T-helper 17 cell (primary cell): Measurements from ENCODE around the gene LEMD2. TPM values are rescaled to one million over a fixed set of nuclear protein-coding genes. Genes with fewer than 3 reads are reported as not detected.

Experiments used
- ATAC-seq: fragments of 150-1000 bp; cut with Tn5 transposase; 2 replicates; pipeline ENCODE4 v1.10.0; 2021; ENCODE audit warnings: mild to moderate bottlenecking, moderate library complexity
- DNase-seq, 3 donors: peaks; one replicate each; pipeline versions ENCODE4 v3.0.0 to v3.0.0-alpha.2; 2020 to 2021
- H3K9me3 ChIP-seq: one replicate; pipeline ENCODE4 v1.7.0; 2013; ENCODE audit warnings: low read length, mild to moderate bottlenecking; ENCODE audit not compliant: control insufficient read depth, poor library complexity, severe bottlenecking
- H3K27ac Mint-ChIP-seq: one replicate; pipeline ENCODE4 v1.8.0; 2022; ENCODE audit warnings: mild to moderate bottlenecking, moderate library complexity, mixed read lengths
- H3K27me3 Mint-ChIP-seq: one replicate; pipeline ENCODE4 v1.8.0; 2022; ENCODE audit warnings: mixed read lengths
- H3K36me3 Mint-ChIP-seq: one replicate; pipeline ENCODE4 v1.8.0; 2022; ENCODE audit warnings: low read depth, mixed read lengths
- H3K4me1 Mint-ChIP-seq: one replicate; pipeline ENCODE4 v1.8.0; 2022; ENCODE audit warnings: mild to moderate bottlenecking, mixed read lengths
- H3K4me3 Mint-ChIP-seq: one replicate; pipeline ENCODE4 v1.8.0; 2022; ENCODE audit warnings: mild to moderate bottlenecking, moderate library complexity, mixed read lengths
- total RNA-seq, 4 donors: library from RNA in 2 of 4; stranded (reverse) in 2 of 4; gene quantifications; one replicate each; pipeline ENCODE4 v1.2.3 and lab custom pipeline; 2022 to 2026

The LEMD2 gene
- total RNA-seq, 2 donors from 2014 or later, result 101 to 120 TPM

DNA sequence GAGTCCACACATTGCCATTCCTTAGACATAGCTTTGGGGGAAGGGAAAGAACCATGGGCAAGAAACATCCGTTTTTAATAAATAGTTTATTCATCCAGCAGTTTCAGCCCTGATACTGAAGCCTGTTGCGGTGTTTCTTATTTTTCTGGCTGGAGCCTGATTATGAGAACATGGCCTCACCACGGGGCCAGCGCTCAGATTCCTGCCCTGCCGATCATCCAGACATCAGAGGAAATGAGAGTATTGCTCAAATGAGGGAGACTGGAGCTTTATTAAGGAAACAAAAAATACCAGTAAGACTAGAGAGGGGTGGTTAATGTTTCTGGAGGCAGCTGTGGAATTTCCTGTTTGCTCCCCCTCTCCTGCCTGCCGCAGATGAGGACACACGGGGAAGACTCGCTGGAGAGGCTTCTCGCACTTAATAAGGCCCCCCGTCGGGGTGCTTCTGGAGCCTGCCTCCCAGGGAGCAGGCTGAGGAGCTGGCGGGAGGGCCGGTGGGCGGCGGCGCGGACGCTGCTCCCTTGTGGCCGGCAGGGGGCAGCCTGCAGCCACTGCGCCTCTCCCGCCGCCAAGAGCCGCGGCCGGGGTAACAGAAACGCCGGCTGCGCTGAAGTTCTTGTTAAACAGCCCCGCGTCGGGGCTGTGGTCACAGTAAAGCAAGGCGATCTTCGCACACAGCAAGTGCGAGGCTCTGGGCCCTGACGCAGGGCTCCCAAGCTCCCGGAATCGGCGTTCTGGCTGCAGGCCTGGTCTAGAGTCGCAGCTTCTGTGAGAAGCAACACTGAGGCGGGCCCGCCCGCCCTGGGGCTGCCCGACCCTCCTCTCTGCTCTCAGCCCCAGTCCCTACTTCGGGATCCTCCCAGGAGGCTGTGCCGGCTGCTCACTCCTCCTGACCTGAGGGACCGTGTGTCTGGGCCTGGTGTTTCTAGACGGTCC is 17.5 kb downstream of the LEMD2 start:
- peaks cover 9% of the 10 kb centered on the region for H3K27me3 Mint-ChIP-seq
- no peaks in the 10 kb centered on the region for H3K9me3 ChIP-seq
- peak overlapping the region; percentile 24 for H3K27ac Mint-ChIP-seq
- peaks cover 2% of the 10 kb centered on the region for H3K36me3 Mint-ChIP-seq
- ATAC-seq (peak; percentile 77), DNase-seq (peak; percentile 52 to 61 (median 57))
- H3K4me1 Mint-ChIP-seq, result peaks cover 10% of the 10 kb centered on the region
- H3K4me3 Mint-ChIP-seq, result no peak overlapping the region

DNA sequence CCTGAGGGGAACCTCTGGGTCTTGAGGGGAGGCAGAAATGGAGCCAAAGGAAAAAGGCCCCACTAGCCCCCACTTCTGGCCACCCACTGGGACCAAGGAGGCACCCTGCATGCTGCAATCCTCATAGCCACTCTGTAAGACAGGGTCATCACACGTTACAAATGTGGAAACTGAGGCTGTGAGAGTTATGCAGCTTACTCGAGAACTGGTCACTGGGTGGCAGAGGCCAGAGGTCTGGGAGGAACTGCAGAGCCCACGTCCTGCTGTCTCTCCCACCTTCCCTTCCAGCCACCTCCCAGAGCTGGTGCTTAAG is 18.1 kb downstream of the LEMD2 start:
- Mint-ChIP-seq H3K27me3 (peaks cover 14% of the 10 kb centered on the region), H3K36me3 (peaks cover 2% of the 10 kb centered on the region), H3K4me1 (peaks cover 10% of the 10 kb centered on the region), H3K27ac (peak overlapping the region; percentile 24), H3K4me3 (no peak overlapping the region)
- DNase-seq (no peak), ATAC-seq (no peak)
- no peaks in the 10 kb centered on the region for H3K9me3 ChIP-seq

DNA sequence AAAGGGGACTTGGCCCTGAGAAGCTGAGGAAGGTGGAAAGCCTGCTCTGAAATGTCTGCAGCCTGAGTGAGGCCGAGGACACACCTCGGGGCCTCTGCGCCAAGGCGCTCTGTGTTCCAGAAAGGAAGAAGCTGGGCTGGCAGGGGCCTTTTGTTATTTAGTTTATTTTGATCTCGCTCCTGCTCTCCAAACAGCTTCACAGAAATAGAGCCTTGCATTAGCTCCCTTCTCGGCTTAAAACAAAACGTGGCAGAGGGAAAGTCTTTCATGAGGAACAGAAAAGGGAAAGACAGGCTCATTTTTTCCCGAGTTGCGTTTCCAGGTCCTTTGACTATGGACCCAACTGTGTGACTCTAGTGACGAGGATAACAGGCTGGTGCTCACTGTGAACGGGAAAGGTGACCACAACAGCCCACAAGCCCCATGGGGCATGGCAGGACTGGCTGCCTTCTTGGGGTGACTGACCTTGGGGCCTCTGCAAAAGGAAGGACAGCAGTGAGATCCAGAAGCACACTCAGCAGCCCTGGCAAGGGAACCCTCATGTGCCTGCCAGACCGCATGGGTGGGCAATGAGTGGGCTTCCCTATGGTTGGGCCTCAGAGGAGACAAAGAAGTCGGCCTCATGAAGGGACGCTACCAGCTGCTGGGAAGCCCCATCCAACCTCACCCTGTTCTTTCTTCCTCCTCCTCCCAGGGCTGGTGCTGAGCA is 18.7 kb downstream of the LEMD2 start:
- Mint-ChIP-seq H3K36me3 (peaks cover 2% of the 10 kb centered on the region), H3K4me3 (no peak overlapping the region), H3K4me1 (peaks cover 10% of the 10 kb centered on the region), H3K27me3 (peaks cover 18% of the 10 kb centered on the region), H3K27ac (no peak overlapping the region)
- ATAC-seq, result no peak
- H3K9me3 ChIP-seq, result no peaks in the 10 kb centered on the region
- DNase-seq, result no peak

DNA sequence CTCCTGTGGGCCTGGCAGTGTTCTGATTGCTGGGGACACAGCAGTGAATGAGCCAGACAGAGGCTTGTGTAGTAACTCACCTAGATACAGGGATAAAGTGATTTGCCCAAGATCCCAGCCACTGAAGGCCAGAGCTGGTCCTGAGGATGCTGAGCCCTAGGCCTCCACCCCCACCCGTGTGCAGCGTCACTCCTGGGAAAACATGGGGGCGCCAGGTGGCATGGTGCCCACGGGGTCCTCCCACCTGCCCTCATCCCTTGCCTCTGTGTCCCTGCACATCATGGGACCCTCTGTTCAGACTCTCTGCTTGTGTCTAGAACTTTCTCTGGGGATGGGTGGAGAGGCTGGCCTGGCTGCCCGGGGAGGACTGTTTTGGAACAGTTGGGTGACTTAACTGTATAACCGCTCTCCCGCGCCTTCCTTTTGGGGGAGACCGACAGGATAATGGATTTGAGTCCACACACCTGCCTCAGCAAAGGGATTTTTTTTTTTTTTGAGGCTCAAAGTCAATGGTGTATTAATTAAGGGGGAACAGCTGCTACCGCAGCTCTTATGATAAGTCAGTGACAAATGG is 19.6 kb downstream of the LEMD2 start:
- H3K27ac Mint-ChIP-seq, result no peak overlapping the region
- H3K36me3 Mint-ChIP-seq, result peaks cover 2% of the 10 kb centered on the region
- H3K4me3 Mint-ChIP-seq, result no peak overlapping the region
- peaks cover 24% of the 10 kb centered on the region for H3K27me3 Mint-ChIP-seq
- ATAC-seq, result no peak
- H3K4me1 Mint-ChIP-seq, result peaks cover 10% of the 10 kb centered on the region
- no peaks in the 10 kb centered on the region for H3K9me3 ChIP-seq
- DNase-seq, result no peak

DNA sequence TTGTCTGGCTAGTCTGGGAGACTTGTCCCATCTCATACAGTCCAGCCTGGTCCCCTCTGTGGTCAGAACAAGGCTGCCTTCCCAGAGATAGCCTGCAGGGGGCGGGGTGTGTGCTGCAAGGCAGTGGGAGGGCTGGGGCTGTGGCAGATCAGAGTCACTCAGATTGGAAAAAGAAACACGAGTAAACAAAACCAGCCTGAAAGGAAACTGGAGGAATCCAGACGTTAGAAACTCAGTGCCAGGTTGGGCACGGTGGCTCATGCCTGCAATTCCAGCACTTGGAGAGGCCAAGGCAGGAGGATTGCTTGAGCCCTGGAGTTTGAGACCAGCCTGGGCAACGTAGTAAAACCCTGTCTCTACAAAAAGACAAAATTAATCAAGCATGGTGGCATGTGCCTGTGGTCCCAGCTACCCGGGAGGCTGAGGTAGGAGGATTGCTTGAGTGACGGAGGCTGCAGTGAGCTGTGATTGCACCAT is 20.2 kb downstream of the LEMD2 start:
- ATAC-seq, result peak; percentile 77
- Mint-ChIP-seq H3K27me3 (peaks cover 30% of the 10 kb centered on the region), H3K36me3 (peaks cover 2% of the 10 kb centered on the region), H3K4me1 (peaks cover 10% of the 10 kb centered on the region), H3K27ac (no peak overlapping the region), H3K4me3 (no peak overlapping the region)
- no peaks in the 10 kb centered on the region for H3K9me3 ChIP-seq
- DNase-seq, result peak; percentile 42 to 66 (median 43)

DNA sequence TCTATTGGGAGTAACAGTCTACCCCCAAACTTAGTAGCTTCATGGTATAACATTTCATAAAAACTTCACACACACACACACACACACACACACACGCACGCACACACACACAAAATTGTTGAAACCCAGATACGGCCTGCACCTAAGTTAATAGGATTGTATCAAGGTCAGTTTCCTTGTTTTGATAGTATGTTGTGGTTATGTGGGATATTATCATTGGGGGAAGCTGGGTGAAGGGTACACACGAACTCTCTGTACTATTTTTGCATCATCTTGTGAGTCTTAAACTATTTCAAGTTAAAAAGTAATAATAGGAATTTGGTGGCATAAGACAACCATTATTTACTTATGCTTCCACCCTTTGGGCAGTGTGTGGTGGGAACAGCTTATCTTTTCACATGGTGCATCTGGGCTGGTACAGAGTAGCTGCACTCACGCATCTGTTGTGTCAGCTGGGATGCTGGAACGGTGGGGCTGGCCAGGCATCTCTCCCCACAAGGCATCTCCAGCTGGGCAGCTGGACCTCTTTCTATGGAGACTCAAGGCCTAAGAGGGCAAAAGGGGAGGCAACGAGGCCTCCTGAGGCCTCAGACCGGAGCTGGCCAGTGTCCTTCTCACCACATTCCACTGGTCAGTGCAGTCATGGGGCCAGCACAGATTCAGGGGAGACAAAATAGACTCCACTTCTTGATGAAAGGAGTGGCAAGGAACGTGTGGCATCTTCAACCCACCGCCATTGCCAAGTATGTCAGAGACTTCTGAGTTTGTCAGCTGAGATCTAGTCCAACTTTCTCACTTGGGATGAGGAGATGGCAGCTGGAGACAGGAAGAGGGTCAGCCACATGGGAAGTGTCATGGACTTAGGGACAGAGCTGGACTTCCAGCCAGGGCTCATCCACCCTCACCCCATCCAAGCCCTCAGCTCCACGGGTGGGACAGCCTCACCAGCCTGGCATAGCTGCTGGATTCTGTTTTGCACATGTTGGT is 21.7 kb downstream of the LEMD2 start:
- DNase-seq (no peak), ATAC-seq (no peak)
- Mint-ChIP-seq H3K4me1 (peaks cover 7% of the 10 kb centered on the region), H3K36me3 (no peaks in the 10 kb centered on the region), H3K27me3 (peaks cover 30% of the 10 kb centered on the region), H3K27ac (no peak overlapping the region), H3K4me3 (no peak overlapping the region)
- H3K9me3 ChIP-seq, result no peaks in the 10 kb centered on the region

DNA sequence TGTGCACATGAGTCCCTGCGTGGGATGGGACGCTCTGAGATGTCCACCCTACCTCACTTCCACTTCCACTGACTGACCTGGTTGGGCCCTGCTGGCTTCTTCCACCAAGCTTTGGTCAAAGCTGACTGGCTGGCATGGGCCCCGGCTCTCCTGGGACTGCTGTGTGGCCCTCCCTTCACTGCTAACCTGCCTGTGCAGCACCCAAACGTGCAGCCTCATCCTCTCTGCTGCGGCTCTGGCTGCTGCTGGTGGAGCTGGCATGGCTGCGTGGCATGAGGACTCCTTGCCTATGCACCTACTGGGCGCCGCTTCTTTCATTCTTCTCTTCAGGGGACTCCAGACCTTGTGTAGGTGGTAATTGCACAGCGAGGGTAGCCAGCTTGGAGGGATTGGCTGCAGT is 23.6 kb downstream of the LEMD2 start:
- ATAC-seq, result no peak
- Mint-ChIP-seq H3K27me3 (peaks cover 30% of the 10 kb centered on the region), H3K27ac (no peak overlapping the region)

DNA sequence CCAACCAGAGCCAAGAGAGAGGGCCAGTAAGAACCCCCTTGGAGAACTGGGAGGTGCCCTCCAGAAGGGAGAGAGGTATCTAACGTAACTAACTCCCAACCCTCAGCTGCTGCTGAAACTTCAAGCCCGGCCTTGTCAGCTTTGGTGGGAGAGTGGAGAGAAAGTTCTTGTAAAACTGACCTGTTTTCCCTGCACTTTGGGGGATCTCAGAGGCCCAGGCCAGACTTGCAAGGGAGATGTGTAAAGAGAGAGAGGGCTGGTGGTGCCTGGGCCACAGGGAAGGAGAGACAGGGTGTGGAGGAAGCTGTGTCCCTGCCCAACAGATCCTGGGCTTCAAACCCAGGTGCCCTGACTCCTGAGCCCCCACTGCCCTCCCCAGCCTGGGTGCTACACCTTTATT is 24.9 kb downstream of the LEMD2 start:
- ATAC-seq (no peak), DNase-seq (no peak)
- no peak overlapping the region for H3K4me3 Mint-ChIP-seq
- no peaks in the 10 kb centered on the region for H3K9me3 ChIP-seq
- peaks cover 30% of the 10 kb centered on the region for H3K27me3 Mint-ChIP-seq
- H3K27ac Mint-ChIP-seq, result no peak overlapping the region
- peaks cover 6% of the 10 kb centered on the region for H3K4me1 Mint-ChIP-seq
- H3K36me3 Mint-ChIP-seq, result no peaks in the 10 kb centered on the region

More for the DNA sequence above, 23.6 kb downstream of the LEMD2 start:
- DNase-seq, result no peak
- no peaks in the 10 kb centered on the region for H3K9me3 ChIP-seq
- no peak overlapping the region for H3K4me3 Mint-ChIP-seq
- H3K36me3 Mint-ChIP-seq, result no peaks in the 10 kb centered on the region
- peaks cover 6% of the 10 kb centered on the region for H3K4me1 Mint-ChIP-seq

DNA sequence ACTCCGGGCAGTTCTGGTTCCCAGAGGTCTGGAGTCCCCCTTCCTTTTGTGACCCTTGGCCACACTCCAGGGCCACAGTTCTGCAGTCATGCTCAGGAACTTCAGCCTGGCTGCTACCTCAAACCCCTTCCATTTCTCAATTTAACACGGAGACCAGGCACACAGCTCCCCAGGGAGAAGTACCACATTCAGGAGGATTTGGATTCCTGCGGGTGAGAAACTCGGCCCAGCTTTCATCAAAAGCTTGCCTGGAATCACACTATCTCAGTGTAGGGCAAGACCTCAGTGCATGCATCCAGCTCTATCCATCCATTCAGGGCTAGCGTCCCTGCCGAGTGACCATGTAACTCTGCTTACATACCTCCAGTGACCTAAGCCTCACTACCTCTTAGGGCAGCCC is 25.4 kb downstream of the LEMD2 start:
- H3K27ac Mint-ChIP-seq, result no peak overlapping the region
- H3K4me3 Mint-ChIP-seq, result no peak overlapping the region
- no peak for ATAC-seq

DNA sequence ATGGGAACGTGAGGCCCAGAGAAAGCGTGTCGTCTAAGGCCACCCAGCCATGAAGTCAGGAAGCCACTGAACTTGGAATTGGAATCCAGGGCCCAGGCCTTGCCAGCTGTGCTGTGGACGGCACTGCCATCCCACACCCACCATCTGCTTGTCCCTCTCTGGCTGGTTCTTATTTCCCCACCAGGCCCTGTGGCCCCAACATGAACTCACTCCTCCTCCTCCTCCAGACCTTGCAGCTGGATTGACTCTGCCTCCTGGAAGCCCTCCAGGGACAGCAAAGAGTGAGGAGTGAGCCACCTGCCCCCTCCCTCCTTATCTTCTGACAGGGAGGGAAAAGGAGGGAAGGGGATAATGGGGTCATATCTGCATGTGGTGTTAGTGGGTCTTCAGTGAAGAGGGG is 26.2 kb downstream of the LEMD2 start:
- H3K36me3 Mint-ChIP-seq, result no peaks in the 10 kb centered on the region

More for the DNA sequence above, 25.4 kb downstream of the LEMD2 start:
- Mint-ChIP-seq H3K27me3 (peaks cover 28% of the 10 kb centered on the region), H3K4me1 (peaks cover 4% of the 10 kb centered on the region), H3K36me3 (no peaks in the 10 kb centered on the region)
- DNase-seq, result no peak
- H3K9me3 ChIP-seq, result no peaks in the 10 kb centered on the region

DNA sequence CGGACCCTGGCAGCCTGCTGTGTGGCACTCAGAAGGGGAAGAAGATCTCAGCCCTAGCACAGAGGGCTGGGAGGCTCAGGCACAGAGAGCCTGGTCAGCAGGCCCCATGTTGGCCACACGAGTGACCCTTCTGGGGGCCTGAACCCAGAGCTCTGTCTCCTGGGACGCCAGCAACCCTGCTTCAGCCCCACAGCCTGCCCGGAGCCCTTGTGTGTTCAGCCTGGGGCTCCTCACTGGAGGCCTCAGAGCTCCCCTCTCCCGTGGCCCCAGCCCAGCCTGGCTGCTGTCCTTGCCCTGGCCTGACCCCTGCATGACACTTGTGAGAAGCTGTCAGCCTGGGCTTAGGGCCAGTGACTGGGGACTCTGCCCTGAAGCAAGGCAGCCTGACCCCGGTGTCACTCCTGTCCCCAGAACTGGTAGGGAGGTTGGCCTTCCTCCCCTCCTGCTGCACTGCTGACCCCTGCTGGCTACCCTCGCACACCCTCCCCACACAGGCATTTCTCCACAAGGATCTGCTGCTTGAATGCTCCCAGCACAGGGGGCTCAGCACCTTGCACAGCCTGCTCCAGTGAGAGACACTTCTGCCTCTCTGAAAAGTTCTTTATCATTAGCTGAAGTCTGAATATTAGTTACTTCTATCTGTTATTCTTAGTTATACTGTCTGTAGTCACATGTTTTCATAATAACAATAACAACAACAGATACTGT is 26.9 kb downstream of the LEMD2 start:
- peaks cover 33% of the 10 kb centered on the region for H3K27me3 Mint-ChIP-seq
- H3K27ac Mint-ChIP-seq, result no peak overlapping the region
- H3K9me3 ChIP-seq, result no peaks in the 10 kb centered on the region
- H3K4me1 Mint-ChIP-seq, result peaks cover 3% of the 10 kb centered on the region
- ATAC-seq, result peak; percentile 39
- no peak overlapping the region for H3K4me3 Mint-ChIP-seq
- DNase-seq, result no peak
- no peaks in the 10 kb centered on the region for H3K36me3 Mint-ChIP-seq

More for the DNA sequence above, 26.2 kb downstream of the LEMD2 start:
- no peak for ATAC-seq
- H3K4me3 Mint-ChIP-seq, result no peak overlapping the region
- no peak overlapping the region for H3K27ac Mint-ChIP-seq
- peaks cover 3% of the 10 kb centered on the region for H3K4me1 Mint-ChIP-seq
- no peak for DNase-seq
- peaks cover 27% of the 10 kb centered on the region for H3K27me3 Mint-ChIP-seq
- H3K9me3 ChIP-seq, result no peaks in the 10 kb centered on the region

DNA sequence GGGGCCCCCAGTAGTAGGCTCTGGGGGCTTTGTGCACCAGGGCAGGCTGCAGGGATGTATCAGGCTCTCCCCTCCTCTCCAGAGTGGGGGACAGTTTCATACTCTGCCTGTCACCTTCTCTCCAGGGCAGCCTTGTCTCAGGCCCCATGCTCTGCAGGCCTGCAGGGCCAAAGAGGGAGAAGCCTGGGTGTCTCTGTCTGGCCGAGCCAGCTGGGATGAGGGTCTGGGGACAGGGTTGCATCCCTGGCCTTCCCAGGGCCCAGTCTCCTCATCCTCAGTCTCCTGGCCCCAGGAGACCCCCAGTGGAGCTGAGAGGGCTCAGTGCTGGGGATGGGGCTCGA is 27.4 kb downstream of the LEMD2 start:
- H3K27me3 Mint-ChIP-seq, result peaks cover 34% of the 10 kb centered on the region
- no peak for DNase-seq
- no peaks in the 10 kb centered on the region for H3K36me3 Mint-ChIP-seq
- H3K27ac Mint-ChIP-seq, result no peak overlapping the region
- no peak for ATAC-seq
- H3K4me3 Mint-ChIP-seq, result no peak overlapping the region
- H3K9me3 ChIP-seq, result no peaks in the 10 kb centered on the region
- peaks cover 3% of the 10 kb centered on the region for H3K4me1 Mint-ChIP-seq
